Activated CD8-positive, alpha-beta memory T cell treated with anti-CD3 and anti-CD28 coated beads for 48 hours (primary cell): ENCODE measurements around the gene PIP4K2A.

ENCODE experiments used
- DNase-seq, 3 experiments: peaks; one replicate each; pipeline ENCODE4 v3.0.0-alpha.2; 2020; ENCODE audit warnings: low read depth in 2 of 3, low spot score in 2 of 3

PIP4K2A gene

DNA sequence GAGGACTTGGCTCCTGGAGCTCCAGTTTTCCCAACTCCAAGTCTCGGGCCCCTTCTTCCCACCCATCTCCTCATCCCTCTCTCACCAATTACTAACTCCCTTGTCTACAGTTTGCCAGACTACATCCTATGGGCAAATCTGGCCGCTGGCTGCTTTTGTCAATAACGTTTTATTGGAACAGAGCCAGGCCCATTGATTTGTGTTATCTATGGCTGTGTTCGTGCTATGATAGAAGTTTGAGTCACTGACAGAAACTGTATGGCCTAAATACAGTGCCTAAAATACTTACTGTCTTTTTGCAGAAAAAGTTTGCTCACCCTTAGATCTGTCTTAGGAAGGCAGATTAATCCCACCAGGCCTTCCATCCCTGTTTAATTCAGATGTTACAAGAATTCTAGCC lies 71.3 kb downstream of the PIP4K2A start:
- no peak for DNase-seq

DNA sequence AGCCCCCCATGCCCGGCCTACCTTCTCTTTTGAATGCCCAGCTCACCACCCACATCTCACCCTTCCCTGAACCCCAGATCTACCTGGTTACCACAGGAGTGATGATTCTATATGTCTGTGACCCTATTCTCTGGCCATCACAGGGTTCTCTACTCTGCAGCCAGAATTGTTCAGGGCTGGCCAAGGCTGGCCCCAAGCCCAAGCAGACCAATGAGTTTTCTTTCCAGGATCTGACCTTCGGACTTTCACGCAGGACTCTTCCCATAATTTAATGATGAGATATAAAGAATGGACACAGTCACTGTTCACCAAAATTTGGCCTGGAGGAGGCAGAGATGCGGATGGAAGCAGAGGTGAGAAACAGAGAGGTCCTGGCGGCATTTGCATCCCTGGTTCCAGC lies 72.6 kb downstream of the PIP4K2A start:
- DNase-seq = no peak

DNA sequence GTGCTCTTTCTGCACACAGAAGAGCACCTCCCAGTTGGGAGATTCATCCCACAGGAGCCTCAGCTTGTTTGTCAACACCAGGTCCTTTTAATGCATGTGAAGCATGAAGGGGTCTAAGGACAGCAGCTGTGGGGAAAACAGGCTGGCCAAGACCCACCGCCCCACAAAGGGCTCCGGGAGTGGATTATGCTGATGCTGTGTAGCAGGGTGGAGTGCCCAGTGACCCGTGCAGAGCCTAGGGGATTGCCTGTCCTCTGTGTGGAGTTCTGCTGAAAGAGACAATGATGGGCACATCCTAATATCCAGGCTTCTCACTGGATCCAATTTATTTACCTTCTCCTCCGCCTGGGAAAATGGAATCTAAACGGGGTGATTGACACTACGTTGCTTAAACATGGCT lies 74.0 kb downstream of the PIP4K2A start:
- no peak for DNase-seq

DNA sequence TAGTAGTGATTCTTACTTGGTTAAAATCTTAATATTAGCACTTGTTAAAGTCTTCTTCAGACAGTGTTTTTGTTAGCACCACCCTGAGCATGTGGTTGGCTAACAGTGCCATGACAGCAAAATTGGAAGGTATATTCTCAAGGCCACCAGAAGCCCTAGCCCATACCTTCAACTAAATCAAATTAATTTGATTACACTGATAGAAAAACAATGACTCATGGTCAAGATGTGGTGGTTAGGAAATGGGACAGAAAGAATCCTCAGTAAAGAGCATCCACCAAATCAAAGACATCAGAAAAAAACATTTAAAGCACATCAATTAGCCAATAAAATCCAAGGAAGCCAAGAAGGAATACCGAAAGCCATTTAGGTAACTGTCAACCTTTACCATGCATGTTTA lies 75.5 kb downstream of the PIP4K2A start:
- DNase-seq = no peak

DNA sequence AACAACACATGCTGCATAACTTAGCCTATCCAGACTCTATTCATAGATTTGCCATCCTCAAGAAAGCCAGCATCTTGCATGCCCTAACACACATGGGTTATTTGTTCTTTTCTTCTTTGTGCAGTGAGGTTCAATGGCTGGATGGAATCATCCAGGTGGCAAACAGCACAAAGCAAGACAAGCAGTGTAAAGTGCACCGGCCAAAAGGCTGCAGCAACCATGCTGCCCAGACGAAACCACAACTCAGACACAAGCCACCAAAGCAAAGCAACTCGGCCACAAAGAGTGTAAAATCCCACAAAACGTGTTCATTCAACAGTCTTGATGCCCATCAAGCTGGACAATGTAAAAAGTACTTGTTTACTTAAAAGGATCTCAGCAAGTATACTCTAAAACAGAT lies 76.9 kb downstream of the PIP4K2A start:
- DNase-seq = no peak

DNA sequence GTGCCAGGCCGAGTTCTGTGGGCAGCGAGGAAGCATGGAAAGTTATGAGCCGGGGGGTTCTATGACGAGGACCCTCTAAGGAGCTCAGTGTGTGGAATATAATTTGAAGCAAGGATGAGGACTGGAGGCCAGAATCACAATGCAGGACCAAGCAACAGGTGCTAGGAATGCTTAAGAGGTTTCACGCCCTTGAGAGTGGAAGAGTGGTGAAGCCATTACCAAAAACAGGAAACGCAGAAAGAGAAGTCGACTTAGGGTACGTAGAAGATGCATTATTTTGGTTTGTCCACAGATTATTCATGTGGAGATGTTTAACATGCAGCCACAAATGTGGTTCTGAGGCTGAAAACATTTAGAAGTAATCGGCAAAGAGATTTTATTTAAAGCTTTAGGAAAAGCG lies 78.7 kb downstream of the PIP4K2A start:
- no peak for DNase-seq

DNA sequence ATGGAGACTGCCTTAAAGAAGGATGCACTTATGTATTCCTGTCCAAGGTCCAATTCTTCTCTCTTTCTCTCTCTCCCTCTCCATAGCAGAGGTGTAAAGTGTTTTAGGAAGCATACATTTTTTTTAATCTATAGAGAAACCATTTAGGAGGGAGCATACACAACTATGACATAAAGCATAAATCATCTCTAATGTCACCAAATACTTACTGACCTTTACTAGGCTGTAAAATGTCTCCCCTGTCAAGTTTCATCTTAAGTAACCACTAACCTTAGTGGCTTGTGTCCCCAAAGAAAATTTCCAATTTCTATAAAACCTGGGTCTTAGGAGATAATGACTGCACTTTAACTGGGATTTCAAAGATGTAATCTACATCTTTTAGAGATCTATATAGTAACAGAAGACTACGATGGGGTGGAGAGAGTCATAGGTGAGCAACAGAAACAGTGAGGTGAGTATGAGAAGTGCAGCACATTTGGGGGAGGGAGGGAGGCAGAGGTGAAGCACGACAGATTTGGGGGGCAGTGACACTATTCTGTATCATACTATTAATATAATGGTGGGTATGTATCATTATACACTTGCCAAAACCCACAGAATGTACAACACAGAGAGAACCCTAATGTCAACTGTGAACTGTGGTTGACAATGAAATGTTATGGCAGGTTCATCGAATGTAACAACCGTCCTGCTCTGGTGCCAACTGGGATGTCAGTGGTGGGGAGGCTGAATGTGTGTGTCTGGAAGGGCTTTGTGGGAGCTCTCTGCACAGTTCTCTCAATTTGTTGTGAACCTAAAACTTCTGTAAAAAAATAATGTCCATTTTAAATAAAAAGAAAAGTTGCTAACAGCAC lies 79.5 kb downstream of the PIP4K2A start:
- no peak for DNase-seq

DNA sequence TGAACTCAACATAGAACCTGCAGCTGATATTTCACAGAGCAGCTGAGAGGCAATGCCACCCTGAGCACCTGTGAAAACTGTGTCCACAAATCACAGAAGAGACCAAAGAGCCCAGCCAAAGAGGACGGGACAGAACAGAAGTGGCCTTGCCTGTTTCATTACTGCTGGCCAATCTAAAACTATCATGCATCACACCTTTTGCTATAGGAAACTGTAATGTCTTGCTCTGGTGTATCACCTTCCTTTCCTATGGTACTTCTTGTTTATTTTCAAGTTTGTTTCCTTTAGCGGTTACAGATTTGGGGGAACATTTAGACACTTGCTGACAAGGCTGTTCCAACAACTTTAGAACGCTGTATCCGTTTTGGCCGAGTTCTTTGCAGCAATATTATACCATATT lies 80.3 kb downstream of the PIP4K2A start:
- no peak for DNase-seq

DNA sequence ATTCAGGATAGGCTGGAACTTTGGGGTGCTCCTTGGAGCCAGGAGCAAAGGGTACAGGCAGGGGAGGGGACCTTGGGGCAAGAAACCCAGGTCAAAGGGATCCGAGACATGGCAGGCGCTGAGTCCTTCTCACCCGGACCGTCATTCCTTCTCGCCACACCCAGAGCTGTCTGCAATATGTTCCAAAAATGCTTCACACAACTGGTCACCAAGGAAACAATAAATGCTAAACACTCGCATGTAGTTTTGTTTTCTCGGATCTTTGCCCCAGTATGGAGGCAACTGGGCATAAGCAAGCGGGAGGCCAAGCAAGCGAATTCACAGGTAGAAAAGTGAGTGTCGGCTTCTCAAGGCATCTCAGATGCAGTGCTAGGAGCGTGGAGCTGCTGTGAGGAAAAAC lies 80.8 kb downstream of the PIP4K2A start:
- DNase-seq = no peak

DNA sequence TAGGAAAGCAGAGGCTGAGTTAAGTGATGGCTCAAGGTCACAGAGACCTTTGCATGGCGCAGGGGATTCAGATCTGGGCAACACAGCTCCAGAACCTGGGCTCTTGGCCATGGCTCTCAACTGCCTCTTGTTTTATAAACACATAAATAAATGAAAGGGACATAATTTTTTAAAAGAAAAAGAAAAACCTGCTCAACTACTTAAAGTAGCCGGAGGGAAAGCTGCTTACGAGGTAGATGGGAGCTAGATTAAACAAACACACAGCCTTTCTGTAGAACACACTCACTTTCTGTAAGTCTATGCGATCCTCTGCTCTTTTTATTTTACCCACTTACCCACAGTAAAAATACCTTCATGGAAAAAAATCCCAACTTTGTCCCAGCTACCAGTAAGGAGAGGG lies 81.3 kb downstream of the PIP4K2A start:
- no peak for DNase-seq

DNA sequence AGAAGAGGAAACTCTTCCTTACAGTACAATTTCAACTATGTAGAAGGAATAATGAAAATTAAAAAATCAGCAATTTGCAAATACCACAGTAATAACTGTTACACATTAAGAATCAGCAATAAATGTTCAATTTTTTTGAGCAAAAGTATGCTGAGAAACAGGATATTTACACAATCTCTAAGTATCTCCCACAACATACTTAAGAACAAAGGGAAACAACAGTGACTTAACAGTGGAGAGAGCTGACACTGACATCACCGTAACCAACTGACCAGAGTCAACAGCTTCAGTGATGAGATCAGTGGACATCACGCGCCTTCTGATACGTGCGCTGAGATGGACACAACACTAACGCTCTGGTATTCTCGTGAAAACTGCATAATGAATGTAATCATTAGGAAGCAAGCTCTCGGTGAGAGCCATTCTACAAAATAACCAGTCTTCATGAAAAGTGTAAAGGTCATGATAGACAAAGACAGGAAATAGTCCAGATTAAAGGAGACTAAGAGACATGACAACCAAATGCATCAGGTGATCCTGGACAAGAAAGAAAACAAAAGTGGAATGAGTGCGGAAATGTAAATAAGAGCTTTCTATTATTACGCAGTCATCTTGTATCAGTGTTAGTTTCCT lies 82.6 kb downstream of the PIP4K2A start:
- DNase-seq = no peak

DNA sequence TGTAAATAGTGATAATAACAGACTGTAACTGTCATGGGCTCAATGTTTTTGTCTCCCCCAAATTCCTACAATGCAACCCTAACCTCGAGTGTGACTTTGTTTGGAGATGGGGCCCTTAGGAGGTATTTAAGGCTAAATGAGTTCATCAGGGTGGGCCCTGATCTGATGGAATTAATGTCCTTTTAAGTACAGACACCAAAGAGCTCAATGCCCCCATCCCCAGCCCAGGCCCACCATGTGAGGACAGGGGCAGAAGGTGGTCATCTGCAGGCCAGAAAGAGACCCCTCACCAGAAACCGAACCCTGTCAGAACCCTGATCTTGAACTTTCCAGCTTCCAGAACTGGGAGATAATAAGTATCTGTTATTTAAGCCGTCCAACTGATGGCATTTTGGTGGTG lies 83.2 kb downstream of the PIP4K2A start:
- DNase-seq = no peak

DNA sequence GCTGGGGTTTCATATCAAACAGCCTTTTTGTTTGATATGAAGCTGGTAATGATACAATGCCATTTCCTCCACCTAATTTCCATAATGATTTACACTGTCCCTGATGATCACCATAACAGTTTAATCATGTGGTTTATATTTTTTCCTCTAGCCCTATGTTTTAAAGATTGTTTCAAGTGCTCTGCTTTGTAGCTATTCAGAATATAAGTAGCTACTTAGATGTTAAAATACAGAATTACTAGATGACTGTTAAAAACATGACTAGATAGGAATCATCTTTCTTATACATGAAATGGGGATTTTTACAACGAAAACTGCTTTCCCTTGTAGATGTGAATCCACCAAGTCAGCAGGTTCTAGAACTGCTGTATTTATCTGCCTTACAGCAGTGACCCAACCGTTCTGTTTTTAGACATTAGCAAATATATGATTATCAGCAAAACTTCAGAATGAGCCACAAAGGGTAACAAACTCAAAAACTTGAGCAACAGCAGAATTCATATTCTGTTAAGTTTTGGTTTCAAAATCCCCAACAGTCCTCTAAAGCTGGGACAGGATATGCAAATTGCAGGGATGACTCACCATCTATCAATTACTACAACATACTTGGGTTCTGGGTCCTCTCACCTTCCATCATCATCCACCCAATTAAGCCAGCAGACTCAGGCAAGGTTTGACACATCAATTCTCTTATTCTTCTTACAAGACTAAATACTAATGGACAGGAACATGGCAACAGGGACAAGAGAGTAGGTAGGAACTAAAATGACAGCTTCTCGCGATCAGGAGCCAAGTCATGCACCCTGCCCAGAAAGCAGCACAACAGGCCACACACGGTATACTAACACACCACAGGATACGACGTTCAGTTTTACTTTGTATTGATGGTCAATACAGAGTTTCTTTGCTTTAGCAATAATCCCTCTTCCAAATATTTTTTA lies 83.9 kb downstream of the PIP4K2A start:
- no peak for DNase-seq

DNA sequence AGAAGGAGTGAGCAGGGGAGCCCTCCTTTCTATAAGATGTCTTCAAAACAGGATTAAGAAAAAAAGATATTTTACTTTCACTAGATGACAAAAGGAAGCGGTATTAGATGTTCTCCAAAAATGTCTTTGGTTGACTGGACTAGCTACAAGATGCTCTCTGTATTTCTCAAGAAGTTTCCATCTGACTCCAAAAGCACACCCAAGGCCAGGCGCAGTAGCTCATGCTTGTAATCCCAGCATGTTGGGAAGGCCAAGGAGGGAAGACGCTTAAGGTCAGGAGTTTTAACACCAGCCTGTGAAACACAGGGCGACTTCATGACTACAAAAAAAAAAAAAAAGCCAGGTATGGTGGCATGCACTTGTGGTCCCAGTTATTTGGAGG lies 84.5 kb downstream of the PIP4K2A start:
- no peak for DNase-seq

DNA sequence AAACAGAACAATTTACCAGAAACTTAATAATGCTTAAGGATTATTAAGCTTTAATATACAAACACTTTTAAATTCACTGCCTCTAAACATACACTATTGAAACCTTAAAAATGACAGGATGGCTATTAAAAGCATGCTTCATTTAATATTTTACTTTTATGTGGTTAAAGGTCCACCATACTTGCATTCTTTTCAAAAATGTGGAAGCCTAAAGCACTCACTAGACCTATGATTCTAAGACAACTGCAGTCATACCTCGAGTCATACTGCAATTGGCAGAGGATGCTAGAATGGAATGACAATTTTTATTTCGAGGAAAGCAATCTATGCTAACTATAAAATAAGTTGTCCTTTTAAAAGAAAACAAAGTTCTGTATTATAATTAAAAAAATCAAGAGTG lies 85.3 kb downstream of the PIP4K2A start:
- DNase-seq = no peak

DNA sequence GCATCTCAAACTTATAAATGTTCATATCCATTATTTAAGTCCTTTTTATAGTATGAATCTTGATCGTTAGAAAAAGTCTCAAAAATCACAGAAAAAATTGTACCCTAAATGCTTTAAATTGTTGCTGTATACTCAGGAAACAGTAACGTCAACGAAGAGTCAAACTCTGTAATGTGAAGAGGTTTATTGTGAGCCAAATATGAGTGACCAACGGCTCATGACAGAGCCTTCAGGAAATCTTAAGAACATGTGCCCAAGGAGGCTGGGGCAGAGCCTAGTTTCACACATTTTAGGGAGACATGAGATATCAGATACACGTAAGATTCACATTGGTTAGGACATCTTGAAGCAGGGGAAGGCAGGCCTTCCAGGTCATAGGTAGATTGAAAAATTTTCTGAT lies 86.1 kb downstream of the PIP4K2A start:
- no peak for DNase-seq

DNA sequence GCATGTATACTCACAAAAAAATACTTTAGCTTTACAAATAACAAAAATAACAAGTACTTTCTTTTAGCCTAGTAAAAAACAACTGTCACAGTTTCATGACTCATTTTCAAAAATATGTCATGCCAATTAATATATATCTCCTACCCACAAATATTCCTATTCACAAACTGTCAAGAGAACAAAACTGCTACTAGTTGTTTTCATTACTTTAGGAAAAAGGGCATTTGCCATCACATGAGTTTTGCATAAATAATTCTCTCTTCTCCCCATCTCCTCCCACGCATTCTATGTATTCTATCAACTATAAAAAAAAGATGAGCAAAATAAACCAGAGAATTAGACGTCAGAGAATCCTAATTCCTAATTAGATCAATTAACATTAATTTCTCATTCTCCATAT lies 87.6 kb downstream of the PIP4K2A start:
- no peak for DNase-seq

DNA sequence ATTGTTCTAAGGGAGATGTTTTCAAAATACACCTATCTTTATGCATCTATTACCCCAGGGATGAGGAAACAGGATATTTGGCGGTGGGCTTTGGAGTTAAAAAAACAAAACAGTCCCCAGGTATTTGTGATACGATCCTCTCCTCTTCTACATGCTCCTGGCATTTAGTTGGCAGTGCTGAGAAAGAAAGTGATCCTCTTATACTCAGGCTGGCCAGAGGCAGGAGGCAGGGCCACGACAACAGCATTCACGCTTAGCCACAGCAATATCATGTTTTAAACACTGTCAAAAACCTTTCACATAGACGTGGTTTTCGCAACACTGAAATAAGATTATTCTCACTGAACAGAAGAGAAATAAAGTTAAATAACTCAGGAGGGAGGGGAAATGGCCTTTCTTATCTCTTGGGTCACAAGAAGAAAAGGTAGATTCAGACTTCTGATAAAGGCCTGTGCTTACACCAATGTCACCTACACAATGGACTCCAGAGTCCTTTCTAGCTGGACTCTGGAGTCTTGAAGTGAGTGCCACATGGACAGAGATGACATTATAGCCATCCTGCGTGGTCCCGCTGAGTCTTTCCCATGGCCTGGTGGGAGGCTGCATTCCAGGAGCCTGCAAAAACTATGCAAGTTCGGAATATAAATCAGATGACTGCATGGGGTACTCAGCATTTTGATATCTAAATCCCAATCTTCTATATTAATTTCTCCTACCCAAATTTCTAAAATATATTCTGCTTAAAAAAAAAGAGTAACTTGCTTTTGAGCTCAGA lies 88.7 kb downstream of the PIP4K2A start:
- DNase-seq = no peak

DNA sequence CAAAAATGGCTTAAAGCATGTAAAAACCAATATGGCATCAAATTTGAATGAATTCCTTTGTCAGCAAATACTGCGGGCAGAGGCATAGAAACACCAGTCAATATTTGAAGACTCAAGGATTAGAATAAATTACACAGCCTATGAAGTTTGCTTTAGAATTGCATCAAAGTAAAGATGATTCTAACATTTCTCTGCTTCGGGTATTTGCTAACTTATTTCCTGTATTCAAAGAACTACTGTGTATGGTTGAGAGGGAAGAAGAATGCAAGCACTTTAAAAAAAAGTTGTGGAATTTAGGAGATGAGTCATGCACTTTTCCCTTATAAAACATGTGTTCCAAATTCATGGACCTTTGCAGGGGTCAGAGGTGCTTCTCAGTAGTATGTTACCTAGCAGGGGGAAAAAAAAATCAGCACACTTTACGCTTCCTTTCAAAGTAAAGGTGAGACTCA lies 90.1 kb downstream of the PIP4K2A start:
- DNase-seq = no peak

DNA sequence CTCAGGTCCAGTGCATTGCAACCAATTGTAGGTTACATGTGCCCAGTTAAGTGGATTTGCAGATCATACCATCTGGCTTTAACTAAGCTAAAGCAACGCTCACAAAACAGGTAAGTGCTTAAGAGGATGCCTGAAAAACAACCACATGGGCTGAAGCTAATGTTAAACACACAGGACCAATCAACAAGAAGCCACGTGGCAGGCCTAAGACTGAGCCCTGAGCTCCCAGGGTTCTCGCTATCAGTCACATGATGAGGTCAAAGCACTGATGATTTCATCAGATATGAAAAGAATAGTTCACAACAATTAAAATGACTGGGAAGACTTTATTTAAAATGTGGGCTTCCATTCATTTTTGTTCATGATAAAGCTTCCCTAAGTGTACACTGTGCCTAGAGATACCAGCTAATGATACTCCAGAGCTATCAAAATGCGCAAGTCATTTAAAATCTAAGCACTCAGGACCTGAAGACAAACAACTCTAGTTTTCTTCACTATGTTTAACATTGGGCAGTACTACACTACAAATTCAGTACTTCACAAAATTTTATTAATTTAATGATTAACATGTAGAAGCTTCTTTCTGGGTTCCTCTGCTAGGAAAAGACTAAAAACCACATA lies 90.6 kb downstream of the PIP4K2A start:
- DNase-seq = no peak
